ENCODE measurements around the gene RPS6KA2.

Gene RPS6KA2

DNA sequence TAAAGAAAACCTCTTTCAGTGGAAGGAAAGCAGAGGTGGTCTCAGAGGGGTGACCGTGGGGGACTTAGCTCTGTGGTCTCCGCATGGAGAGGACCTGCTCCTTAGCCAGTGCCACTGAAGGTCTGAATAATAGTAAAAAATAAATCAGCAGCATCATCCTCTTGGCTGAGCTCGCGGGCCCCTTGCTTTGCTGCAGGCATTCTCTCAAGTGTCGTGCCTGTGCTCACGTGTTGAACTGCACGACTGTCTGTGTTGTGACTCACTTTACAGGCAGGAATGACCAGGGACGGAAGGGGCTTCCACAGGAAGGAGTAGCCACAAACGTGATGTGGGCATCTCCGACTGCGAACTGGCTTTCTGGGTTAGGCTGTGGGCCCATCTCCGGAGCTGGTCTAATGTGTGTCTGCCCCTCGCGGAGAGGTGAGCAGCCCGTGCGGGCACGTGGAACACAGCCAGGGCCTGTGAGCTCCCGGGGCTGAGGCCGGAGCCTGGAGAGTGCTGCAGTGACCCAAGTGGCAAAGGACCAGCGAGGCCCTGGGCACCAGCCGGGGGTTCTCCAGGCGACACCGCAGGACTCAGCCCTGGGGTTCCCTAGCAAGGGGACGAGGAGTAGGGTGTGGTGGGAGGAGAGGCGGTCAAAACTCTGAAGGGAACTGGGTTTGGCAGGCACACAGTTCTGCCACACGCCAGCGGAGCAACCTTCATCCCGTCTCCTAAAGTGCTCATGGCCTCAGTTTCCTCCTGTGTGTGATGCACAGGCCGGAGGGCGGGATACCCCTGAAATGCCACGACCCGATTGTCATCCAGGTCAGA lies 129.8 kb downstream of the RPS6KA2 start:
- no peak for DNase-seq

DNA sequence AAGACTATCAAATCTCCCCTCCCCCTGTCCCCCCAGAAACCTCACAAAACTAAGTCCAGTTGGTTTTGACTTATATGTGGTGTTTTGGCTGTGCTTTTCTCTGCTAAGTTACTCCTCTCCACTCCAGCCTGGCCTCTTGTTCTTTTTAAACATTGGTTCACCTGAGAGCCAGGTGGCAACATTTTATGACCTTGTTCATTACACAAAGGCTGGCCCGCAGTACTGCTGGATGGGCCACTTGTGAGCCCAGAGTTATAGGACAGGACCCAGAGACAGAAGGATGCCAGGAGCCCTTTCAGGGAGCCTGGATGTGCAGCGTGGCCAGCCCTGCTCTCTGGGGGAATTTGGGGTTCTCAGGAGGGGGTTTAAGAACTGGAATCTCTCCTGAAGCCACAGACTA lies 130.6 kb downstream of the RPS6KA2 start:
- DNase-seq = no peak

DNA sequence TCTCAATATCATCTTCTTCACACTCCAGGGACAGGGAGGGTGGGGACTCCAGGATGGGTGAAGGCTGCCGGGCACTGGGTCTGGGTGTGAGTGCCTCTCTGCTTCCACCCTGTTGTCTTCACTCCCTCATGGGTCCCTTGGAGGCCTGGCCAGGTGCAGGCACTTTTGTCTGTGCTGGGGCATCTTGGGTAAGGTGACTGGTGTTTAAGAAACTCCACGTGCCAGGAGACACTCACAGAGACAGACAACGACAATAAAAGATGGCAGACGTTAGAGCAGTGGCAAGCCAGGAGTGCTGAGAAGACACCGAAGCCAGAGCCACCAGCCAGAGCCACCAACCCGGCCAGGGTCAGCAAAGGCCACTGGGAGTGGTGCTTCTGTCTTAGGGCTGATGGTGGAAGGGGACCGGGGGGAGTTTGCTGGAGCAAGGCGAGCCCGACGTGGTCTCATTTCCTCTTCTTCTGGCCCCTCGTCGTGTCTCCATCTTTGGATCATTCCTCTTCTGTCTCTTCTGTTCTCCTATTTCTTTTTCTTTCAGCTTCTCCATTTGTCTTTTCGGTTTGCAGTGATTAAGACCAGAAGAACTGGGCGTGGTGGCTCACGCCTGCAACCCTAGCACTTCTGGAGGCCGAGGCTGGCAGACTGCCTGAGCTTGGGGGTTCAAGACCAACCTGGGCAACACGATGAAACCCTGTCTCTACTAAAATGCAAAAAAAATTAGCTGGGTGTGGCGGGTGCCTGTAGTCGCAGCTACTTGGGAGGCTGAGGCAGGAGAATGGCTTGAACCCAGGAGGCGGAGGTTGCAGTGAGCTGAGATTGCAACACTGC lies 131.3 kb downstream of the RPS6KA2 start:
- no peak for DNase-seq

DNA sequence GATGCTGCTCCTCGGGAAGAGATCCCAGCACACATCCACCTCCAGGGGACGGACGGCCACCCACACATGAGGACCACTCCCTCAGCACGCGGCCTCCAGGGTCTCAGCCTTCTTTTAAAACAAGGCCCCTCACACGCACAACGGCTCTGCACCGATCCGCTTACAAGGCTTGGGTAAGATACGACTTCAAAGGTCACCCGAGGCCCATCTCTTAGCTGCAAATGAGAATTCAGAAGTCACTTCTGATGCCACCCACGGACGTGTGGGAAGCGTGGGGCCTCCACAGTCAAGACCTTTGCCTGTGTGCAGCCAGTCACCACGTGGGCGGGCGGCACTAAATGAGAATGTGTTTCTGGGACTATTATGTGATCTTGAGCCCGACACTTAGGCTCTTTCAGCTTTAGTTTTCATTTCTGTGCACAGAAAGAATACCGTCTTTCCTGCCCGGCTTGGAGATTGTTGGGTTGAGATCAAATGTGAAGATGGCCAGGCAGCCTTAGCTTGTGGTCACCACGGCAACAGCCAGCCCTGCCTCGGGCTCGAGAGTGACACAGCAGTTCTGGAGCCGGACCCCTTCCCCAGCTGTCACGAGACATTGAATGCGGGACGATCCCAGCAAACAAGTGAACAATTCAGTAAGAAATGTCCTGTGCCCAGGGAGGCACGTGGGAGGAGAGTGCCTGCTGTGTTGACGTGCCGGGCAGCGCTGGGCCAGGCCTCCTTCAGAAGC lies 132.1 kb downstream of the RPS6KA2 start:
- DNase-seq = peak; percentile 74

DNA sequence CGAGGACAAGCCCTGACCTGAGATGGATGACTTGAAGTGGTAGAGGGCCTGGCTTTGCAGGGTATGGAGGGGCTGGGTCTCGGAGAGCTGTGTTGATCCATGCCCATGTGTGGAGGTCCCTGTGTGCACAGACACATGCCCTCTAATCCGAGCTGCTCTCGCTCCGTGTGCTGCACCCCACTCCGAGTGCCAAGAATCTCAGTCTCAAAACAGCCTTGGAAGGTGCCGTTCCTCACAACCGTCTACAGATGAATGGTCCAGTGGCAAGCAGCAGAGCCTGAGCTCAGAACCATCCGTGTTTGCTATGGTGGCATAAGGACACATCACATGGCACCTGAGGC lies 133.0 kb downstream of the RPS6KA2 start:
- no peak for DNase-seq

DNA sequence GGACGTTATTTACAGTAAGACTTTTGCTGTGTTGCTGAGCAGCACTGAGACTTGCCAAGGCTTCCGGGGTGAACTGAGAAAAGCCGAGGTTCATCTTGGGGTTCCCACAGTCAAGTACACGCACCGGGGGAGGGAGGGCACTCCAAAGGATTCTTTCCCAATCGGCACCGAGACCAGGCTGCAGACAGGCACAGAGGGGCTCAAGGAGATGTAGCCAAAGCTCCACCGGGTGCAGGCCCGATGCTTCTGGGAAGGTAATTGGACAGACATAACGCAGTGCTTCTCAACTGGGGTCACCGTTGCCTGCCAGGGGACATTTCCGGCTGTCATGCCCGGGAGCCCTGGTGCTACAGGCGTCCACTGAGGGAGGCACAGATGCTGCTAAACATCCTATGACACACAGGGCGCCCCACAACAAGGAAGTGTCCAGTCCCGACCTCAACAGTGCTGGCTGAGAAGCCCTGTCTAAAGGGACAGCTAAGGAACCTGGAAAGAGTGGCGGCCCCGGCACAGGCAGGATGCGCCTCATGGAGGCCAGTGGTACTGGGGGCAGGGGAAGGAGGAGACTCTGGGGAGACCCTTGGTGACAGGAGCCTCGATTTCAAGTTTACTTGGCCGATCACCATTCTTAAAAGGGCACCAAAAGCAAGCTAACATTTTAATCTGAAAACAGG lies 133.5 kb downstream of the RPS6KA2 start:
- DNase-seq = no peak

DNA sequence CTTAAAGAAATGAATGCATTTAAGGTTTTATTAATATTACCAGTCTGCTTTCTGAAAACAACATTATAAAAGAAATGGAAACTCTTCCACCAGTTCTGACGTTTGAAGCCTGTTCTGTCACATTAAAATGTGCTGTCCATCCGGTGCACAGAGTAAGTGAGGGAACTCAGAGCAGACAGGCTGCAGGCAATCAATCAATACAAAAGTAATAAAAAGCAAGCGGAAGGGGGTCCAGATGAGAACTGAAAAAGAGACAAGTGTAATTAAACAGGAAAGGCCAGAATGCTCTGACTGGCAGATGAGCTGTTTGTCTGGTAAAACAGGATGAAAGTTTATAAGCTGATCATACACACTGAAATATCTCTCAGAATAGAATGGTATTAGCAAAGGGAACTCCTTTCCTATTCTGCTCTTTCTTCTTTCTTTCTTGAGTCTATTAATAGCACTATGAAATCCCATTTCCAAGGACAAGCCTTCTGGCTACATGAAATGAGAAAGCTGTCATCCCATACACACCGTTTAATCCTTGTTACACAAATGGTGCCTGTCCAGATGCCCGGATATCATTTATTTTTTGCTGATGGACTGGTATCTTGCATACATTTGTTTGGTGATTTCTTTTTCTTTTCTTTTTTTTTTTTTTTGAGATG lies 134.8 kb downstream of the RPS6KA2 start:
- no peak for DNase-seq

DNA sequence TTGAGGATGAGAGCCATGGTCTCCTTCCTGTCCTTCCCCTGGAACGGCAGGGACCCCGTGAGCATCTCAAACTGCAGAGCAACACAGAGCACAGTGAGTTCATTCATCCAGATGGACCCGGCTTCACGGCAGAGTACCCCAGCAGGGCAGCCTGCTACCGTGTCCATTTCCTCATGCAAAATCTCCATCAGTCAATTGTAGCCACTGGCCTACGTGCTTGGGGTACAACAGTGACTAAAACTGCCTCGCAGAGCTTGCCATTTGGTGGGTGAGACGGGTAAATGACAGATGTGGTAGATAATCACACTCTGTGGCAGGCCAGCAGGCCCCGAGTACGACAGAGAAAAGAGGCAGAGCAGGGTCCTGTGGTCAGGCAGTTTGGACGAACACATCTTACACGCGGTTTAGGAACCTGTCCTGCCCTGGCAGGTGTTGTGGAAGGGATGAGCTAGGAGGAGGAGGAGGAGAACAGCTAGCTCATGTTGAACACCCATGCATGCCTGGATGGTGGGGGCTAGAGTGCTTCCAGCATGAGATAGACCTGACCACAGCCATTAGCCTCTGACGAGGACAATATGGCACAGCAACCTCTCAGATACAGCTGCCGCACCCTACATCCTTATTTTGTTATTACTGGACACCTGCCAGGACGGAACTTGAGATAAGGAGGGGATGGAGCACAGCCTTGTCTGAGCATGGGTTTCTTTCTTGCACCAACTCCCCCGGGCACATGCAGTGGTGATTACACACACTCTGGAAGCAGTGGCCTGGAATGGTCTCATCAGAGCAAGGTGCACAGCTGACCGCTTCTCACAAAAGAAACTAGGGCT lies 136.2 kb downstream of the RPS6KA2 start:
- DNase-seq = no peak

DNA sequence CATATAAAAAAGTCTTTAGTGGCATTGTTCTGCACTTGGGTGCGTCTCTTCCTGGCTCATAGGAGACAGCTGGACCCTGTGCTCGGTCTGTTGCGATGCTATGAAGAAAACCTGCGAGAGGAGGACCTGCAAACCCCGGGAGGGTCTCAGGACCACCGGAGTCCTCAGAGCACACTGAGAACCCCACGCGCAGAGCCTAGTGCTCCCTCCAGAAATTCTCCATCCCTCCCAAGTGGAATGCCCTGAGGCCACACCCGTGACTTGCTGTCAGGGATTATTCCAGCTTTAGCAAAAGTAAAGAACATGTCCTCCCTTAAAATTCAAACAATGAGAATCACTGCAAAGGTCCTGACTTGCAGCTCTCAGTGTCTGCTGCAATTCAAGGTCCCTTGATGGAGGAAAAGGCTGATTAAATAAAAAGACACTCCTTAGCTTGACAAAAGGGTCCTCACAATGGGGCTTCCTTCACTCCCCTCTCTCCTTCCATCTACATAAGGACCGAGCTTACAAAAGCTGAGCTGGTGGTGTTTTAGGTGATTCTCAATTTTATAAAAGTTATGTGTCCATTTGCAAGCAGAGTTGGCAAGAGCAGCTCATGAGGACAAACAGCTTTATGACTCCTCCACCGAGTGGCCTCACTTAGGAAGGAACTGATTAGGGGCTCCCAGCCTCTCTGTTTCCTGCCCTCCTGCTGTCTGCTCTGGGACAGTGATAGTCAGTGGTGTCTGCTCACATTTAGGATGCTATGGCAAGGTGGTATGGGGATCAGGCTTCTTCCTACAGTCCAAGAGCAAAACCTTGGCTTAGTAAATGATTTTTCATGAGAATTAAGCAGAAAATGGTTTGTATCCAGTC lies 137.5 kb downstream of the RPS6KA2 start:
- DNase-seq = no peak

DNA sequence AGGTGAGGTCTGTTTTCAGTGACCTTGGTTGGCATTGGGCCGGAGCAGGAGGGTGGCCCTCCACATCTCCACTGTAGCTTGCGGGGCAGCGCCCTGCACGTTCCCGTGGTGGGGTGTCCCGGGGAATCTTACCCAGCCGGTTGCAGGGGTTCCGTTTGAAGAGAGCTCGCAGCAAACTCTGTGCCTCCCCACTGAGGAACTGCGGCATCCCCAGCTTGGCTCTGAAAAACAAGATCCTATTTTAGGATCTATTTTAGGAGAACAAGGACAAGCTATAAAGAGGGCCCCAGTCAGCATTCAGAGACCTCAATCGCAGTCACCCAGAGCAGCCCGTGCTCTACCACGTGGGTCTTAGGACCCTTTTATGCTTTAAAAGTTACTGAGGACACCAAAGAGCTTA lies 138.3 kb downstream of the RPS6KA2 start:
- no peak for DNase-seq

DNA sequence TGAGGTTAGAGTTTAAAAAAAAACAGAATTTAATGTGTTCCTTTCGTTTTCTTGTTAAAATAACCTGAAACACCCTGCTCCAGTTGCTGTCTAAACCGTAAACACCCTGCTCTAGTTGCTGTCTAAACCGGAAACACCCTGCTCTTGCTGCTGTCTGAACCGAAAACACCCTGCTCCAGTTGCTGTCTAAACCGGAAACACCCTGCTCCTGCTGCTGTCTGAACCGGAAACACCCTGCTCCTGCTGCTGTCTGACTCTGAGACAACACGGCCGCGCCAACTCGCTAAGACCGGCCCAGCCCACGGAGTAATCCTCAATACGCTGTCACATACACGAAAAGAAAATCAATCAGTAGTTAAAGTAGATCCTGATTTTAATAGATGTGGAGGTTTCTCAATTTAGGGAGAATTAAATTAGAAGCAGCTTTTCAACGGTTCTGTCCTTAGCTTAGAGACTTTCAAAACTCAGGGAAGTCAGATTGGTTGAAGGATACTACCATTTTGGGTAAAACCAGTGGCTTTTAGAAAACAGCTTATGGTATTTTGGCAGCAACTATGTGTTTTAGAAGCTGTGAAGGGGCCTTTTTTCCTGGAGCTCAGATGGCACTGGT lies 138.9 kb downstream of the RPS6KA2 start:
- DNase-seq = peak; percentile 80

DNA sequence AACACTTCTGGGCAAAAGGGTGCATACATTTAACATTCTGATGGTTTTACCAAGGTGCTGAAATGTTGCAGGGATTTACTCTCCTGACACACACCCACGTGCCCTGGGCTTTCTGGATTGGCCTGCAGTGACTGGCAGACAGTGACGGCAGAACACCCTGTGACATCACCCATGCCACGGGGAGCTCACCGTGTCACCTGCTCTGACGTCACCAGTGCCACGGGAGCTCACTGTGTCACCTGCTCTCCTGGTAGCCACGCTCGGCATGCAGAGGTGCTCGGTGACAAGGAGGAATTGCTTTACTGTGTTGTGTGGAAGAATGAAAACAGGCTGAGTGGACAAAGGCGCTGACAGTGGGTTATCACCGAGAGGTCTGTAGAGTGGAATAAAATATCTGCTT lies 139.9 kb downstream of the RPS6KA2 start:
- no peak for DNase-seq

DNA sequence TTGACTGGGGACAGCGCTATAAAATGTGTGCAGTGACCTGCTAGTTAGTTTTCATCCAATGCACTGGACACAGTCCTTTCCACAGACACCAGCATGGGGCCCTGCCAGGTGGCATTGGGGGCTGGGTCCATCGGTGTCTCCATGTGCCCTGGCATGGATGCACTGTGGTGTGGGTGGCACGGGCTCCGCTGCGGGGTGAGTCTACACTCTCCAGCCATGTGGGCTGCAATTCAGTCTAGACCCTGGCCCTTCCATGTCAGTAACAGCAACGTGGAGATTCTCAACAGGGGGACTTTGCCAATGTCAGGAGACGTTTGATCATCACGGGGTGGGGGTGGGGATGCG lies 140.5 kb downstream of the RPS6KA2 start:
- DNase-seq = no peak

DNA sequence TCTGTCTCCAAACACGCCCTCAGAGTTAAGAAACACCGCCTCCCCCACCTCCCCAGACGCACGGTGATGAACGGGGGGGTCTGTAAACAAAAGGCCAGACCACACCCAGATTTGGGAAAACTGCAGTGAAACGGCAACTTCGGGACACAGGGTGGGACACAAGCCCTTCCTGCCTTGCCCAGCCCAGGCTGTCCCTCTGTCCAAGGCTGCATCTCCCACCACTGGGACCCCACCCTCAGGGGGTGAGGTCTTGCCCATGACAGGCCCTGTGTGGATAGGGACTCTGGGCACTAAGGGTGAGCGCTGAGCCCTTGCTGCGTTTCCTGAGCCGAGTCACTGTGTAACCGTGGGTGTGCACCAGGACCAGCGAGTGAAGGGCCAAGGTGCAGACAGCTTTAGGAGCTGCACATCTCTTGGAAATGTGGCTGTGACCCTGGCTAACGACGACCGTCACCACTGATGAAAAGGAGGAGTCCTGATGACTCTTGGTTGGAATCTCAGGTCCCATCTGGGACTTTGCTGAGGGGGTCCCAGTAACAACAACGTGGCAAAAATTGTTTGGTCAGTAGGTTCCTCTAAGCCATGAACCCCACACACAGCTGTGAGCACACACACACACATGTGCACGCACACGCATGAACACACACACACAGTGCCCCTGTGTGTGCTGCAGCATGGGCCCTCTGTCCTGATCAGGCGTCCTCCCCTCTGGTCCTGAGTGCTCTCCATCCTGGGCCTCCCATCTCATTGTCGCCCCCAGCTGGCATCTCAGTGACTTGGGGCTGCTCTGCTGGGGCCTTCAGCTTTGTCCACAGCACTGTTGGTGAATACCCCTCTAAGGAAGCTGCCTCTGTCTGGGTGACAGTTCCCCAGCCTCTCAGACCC lies 141.2 kb downstream of the RPS6KA2 start:
- no peak for DNase-seq

DNA sequence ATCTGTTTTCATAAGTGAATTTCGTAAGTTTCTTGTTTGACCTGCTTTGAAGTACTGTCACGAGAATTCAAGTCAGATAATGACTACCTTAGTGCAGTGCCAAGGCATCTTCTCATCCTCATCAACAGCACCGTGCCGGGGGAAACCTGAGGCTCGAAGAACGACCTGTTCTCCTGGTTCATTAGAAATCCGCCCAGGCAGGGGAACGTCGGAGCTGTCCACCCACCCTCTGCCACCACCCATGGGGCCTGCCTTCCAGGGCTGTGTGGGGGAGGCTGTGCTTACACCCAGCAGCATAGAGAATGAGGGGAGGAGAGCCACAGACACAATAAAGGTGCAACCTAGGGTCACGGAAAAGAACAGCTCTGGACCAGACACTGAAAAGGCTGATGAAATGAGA lies 142.2 kb downstream of the RPS6KA2 start:
- DNase-seq = no peak

DNA sequence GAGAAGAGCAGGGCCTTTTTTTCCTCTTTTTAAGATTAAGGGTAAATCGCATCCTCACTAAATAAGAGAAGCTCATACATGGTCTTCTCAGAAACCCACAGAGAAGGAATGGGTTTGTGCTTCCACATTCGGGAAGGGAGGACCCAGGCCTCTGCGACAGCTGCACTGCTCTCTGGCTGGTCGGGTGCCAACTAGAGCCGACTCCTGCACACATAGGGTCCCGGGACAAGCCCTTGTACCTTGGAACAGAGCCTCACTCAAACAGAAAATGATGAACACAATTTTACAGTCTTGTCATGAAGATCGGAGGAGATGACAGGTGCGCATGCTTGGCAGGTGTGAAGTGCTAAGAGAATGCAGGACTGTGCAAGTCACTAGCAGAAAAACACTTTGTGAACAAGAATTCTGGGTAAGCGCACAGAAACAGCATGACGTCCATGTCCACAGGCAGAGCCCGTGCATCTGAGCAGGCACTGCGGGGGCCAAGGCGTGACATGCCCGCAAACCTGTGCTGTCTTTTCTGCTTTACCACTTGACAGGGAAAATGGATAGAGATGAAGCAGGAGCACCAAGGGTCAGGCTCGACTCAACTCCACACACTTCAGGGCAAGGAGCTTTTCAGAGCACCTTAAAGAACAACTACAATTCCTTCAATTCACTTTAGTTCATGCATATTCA lies 143.3 kb downstream of the RPS6KA2 start:
- no peak for DNase-seq

DNA sequence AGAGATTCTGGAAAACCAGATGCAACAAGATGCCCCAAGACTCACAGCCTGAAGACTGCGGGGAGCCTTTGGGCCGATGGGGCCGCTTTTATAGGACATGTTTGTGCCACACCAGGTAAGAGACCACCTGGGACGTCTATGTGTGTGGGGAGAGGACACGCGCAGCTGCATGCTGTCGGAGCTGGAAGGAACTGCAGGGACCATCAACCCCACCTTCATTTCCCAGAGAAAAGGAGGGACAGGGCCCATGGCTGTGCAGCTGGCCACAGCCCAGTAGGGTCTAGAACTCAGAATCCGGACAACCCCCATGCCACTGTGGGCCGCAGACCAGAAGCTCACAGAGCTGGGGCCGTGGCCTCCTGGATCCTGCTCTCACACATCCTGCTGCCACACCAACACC lies 144.0 kb downstream of the RPS6KA2 start:
- no peak for DNase-seq

DNA sequence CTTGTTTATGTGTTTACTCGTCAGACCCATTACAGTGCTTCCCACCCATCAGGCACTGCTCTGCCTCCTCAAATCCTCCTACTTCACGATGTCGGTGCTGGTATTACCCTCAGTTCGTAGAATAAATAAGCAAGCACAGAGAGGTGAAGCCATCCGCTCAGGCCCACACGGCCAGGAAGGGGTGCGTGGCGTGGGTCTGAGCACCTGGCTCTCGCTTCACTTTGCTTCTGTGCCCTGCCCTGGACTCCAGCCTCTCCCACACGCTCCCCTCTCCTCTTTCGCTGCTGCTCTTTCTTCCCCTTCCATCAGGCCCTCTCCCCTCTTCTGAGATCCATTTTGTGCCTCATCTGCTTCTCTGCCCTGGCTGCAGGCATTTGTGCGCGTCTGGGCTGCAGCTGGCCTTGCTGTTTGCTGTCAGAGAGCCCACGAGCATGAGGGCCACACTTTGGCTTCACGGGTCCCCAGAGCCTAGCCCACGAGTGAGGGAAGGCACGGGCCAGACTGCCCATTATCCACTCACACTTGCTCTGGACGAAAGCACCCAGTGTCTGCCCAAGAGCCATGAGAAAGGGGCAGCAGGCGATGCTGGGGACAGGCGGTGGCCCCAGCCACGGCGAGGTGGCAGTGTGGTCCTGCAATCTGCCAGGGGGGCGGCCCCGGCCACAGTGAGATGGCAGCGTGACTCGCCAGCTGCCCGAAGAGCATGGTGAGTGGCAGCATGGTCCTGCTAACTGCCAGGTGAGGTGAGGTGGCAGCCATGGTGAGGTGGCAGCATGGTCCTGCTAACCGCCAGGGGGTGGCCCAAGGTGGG lies 148.1 kb downstream of the RPS6KA2 start:
- no peak for DNase-seq

Data from activated CD4-positive, alpha-beta T cell treated with anti-CD3 and anti-CD28 coated beads for 48 hours (primary cell).